WTC11 (cell line): ENCODE measurements around the gene ABR. TPM values are rescaled to one million over a fixed set of nuclear protein-coding genes. Genes with fewer than 3 reads are reported as not detected.

Source experiments
- ATAC-seq: fragments of 200-7000 bp; cut with Tn5 transposase; 2 replicates; pipeline ENCODE4 v1.10.0; 2021; ENCODE audit warnings: mild to moderate bottlenecking, moderate library complexity
- CTCF ChIA-PET: fragments of 300-600 bp; sonication (Branson Sonifier 250); formaldehyde crosslinking; loops from one replicate; lab custom pipeline; 2021; ENCODE audit warnings: antibody characterized with exemption; lab: Charles Lee
- POLR2A ChIA-PET: fragments of 350-600 bp; sonication (Branson Sonifier 250); formaldehyde crosslinking; loops from one replicate; lab custom pipeline; 2021; ENCODE audit warnings: antibody characterized with exemption; lab: Charles Lee
- DNase-seq: peaks from one replicate; pipeline ENCODE4 v3.0.0; 2021; ENCODE audit warnings: low spot score
- H3K27ac Mint-ChIP-seq: 2 replicates; pipeline ENCODE4 v1.8.0; 2021; ENCODE audit warnings: mixed read lengths
- H3K27me3 Mint-ChIP-seq: 2 replicates; pipeline ENCODE4 v1.8.0; 2021; ENCODE audit warnings: low read depth, mild to moderate bottlenecking, moderate library complexity, mixed read lengths
- H3K36me3 Mint-ChIP-seq: 2 replicates; pipeline ENCODE4 v1.8.0; 2021; ENCODE audit warnings: mixed read lengths
- H3K4me1 Mint-ChIP-seq: 2 replicates; pipeline ENCODE4 v1.8.0; 2022; ENCODE audit warnings: mixed read lengths
- H3K4me3 Mint-ChIP-seq: 2 replicates; pipeline ENCODE4 v1.8.0; 2021; ENCODE audit warnings: mild to moderate bottlenecking, moderate library complexity, mixed read lengths
- H3K9me3 Mint-ChIP-seq: 2 replicates; pipeline ENCODE4 v1.8.0; 2021; ENCODE audit warnings: mixed read lengths
- GRHL2 ChIP-seq: fragments of 250-450 bp; sonication (Bioruptor Pico); IDR thresholded peaks from 2 replicates; pipeline ENCODE4 v1.8.0; 2022; ENCODE audit warnings: mild to moderate bottlenecking, moderate library complexity; ENCODE audit not compliant: insufficient replicate concordance, severe bottlenecking
- NFE2L1 ChIP-seq: sonication (generic); formaldehyde crosslinking; IDR thresholded peaks from 2 replicates; pipeline ENCODE4 v1.8.1; 2023; ENCODE audit warnings: missing genetic modification reagents
- SMAD3 ChIP-seq: sonication (generic); formaldehyde crosslinking; IDR thresholded peaks from 2 replicates; pipeline ENCODE4 v1.8.0; 2022; ENCODE audit warnings: missing genetic modification reagents, mild to moderate bottlenecking, borderline replicate concordance
- SMAD4 ChIP-seq: sonication (generic); formaldehyde crosslinking; IDR thresholded peaks from 2 replicates; pipeline ENCODE4 v1.8.0; 2022; ENCODE audit warnings: mild to moderate bottlenecking, missing genetic modification reagents
- TP53 ChIP-seq: sonication (generic); formaldehyde crosslinking; IDR thresholded peaks from 2 replicates; pipeline ENCODE4 v1.8.1; 2023; ENCODE audit warnings: mild to moderate bottlenecking, missing genetic modification reagents
- ZBTB21 ChIP-seq: sonication (generic); formaldehyde crosslinking; IDR thresholded peaks from 2 replicates; pipeline ENCODE4 v1.8.1; 2023; ENCODE audit warnings: mild to moderate bottlenecking, missing genetic modification reagents, borderline replicate concordance
- ZNF263 ChIP-seq: sonication (generic); formaldehyde crosslinking; IDR thresholded peaks from 2 replicates; pipeline ENCODE4 v1.8.1; 2022; ENCODE audit warnings: low read depth, mild to moderate bottlenecking, moderate library complexity, missing genetic modification reagents
- ZNF671 ChIP-seq: fragments of 250-450 bp; sonication (Bioruptor Pico); IDR thresholded peaks from 2 replicates; pipeline ENCODE4 v1.8.0; 2021; ENCODE audit warnings: mild to moderate bottlenecking
- total RNA-seq: library from RNA; stranded (reverse); gene quantifications from 3 replicates; pipeline ENCODE4 v1.2.3, GENCODE V29; 2021
- TF ChIP-seq, protein P1 (sequence below): sonication (generic); formaldehyde crosslinking; IDR thresholded peaks from 2 replicates; pipeline ENCODE4 v1.8.1; 2022; ENCODE audit warnings: low read depth, missing genetic modification reagents, borderline replicate concordance
- TF ChIP-seq, protein P2 (sequence below): sonication (generic); formaldehyde crosslinking; conservative IDR thresholded peaks from 2 replicates; pipeline ENCODE4 v1.8.1; 2022; ENCODE audit warnings: mild to moderate bottlenecking, missing genetic modification reagents
- TF ChIP-seq, protein P3 (sequence below): sonication (generic); formaldehyde crosslinking; IDR thresholded peaks from 2 replicates; pipeline ENCODE4 v1.8.0; 2023; ENCODE audit warnings: missing genetic modification reagents, mild to moderate bottlenecking, borderline replicate concordance
- TF ChIP-seq, protein P4 (sequence below): sonication (generic); formaldehyde crosslinking; IDR thresholded peaks from 2 replicates; pipeline ENCODE4 v1.8.1; 2023; ENCODE audit warnings: mild to moderate bottlenecking, moderate library complexity, missing genetic modification reagents
- TF ChIP-seq, protein P5 (sequence below): sonication (generic); formaldehyde crosslinking; IDR thresholded peaks from 2 replicates; pipeline ENCODE4 v1.8.0; 2022; ENCODE audit warnings: mild to moderate bottlenecking, missing genetic modification reagents

Gene ABR
- total RNA-seq, 1 experiment from 2014 or later, result 38.0 TPM

DNA sequence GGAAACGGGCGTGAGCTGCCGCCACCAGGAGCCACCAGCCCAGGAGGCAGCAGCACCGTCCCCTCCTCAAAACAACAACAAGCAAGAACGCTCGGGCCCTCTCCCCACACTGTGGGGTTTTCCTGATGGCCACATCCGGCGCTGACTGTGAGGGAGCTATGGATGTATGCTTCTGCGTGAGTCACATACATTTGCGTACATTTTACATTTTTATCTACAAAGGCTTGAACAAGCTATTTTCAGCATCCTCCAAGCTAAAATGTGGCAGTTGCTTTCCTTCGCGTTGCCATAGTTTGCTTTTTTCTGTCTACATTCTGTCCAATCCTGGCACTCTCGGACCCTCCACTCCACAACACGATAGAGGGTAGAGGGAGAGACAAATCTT, 2.0 kb upstream of the ABR start:
- H3K4me1 Mint-ChIP-seq, result peaks cover 25% of the 10 kb centered on the region
- ChIA-PET CTCF (interaction anchor here (0.6 to 3.6 kb wide), 9 partner anchors 9 to 126 kb away, joined by 3 to 21 read pairs (median 5); no protein-coding TSS in a partner anchor), POLR2A (interaction anchor here (0.6 to 0.9 kb wide), 3 partner anchors 16 to 60 kb away, joined by 3 read pairs; no protein-coding TSS in a partner anchor)
- H3K27ac Mint-ChIP-seq, result no peak overlapping the region
- no peaks in the 10 kb centered on the region for H3K9me3 Mint-ChIP-seq
- ATAC-seq (no peak), DNase-seq (no peak)
- peaks cover 47% of the 10 kb centered on the region for H3K27me3 Mint-ChIP-seq
- no peaks in the 10 kb centered on the region for H3K36me3 Mint-ChIP-seq
- H3K4me3 Mint-ChIP-seq, result peak overlapping the region; percentile 50
- TF ChIP-seq, protein P1, sequence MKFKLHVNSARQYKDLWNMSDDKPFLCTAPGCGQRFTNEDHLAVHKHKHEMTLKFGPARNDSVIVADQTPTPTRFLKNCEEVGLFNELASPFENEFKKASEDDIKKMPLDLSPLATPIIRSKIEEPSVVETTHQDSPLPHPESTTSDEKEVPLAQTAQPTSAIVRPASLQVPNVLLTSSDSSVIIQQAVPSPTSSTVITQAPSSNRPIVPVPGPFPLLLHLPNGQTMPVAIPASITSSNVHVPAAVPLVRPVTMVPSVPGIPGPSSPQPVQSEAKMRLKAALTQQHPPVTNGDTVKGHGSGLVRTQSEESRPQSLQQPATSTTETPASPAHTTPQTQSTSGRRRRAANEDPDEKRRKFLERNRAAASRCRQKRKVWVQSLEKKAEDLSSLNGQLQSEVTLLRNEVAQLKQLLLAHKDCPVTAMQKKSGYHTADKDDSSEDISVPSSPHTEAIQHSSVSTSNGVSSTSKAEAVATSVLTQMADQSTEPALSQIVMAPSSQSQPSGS, result no peak
- TF ChIP-seq TP53 (CRISPR knock-in tag), result no peak
- no peak for TF ChIP-seq SMAD3 (CRISPR knock-in tag)
- TF ChIP-seq ZNF671 (CRISPR knock-in tag), result no peak
- TF ChIP-seq, protein P2, sequence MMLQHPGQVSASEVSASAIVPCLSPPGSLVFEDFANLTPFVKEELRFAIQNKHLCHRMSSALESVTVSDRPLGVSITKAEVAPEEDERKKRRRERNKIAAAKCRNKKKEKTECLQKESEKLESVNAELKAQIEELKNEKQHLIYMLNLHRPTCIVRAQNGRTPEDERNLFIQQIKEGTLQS (CRISPR knock-in tag), result no peak
- TF ChIP-seq NFE2L1, result no peak
- TF ChIP-seq, protein P3, sequence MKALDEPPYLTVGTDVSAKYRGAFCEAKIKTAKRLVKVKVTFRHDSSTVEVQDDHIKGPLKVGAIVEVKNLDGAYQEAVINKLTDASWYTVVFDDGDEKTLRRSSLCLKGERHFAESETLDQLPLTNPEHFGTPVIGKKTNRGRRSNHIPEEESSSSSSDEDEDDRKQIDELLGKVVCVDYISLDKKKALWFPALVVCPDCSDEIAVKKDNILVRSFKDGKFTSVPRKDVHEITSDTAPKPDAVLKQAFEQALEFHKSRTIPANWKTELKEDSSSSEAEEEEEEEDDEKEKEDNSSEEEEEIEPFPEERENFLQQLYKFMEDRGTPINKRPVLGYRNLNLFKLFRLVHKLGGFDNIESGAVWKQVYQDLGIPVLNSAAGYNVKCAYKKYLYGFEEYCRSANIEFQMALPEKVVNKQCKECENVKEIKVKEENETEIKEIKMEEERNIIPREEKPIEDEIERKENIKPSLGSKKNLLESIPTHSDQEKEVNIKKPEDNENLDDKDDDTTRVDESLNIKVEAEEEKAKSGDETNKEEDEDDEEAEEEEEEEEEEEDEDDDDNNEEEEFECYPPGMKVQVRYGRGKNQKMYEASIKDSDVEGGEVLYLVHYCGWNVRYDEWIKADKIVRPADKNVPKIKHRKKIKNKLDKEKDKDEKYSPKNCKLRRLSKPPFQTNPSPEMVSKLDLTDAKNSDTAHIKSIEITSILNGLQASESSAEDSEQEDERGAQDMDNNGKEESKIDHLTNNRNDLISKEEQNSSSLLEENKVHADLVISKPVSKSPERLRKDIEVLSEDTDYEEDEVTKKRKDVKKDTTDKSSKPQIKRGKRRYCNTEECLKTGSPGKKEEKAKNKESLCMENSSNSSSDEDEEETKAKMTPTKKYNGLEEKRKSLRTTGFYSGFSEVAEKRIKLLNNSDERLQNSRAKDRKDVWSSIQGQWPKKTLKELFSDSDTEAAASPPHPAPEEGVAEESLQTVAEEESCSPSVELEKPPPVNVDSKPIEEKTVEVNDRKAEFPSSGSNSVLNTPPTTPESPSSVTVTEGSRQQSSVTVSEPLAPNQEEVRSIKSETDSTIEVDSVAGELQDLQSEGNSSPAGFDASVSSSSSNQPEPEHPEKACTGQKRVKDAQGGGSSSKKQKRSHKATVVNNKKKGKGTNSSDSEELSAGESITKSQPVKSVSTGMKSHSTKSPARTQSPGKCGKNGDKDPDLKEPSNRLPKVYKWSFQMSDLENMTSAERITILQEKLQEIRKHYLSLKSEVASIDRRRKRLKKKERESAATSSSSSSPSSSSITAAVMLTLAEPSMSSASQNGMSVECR (CRISPR knock-in tag), result no peak
- no peak for TF ChIP-seq GRHL2 (CRISPR knock-in tag)

DNA sequence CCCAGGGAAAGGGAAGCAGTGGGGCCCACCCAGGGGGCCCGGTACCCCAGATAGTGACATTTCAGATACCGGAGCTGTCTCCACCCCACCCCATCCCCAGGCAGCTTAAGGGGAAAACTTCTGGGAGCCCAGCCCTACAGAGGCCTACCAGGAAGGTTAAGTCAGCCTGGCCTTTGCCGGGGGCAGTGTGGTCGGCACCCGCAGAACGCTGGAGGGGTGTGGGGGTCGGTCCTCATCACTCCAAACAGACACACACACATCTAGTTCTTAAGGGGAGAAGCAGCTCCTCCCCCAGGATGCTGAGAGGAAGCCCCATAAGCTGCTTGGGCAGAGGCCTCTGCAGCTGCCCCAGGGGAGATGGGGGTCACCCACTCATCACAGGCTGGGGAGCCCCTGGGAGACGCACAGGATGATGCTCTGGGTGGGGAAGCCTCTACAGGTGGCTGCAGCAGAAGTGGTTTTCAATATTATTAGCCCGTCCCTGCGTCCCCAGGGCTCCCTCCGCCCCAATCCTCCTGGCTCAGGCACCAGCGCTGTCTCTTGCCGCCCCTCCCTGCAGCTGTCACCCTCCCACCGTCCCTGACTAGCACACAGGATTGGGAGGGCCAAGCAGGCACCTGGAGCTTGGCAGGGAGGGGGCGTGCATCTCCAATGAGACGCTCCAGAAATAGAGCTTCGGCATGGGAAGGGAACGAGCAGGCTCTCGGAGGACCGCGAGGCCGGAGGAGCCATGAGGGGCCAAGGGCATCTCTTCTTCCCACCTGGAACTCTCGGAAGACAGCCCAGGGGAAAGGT, 1.4 kb upstream of the ABR start:
- no peak overlapping the region for H3K27ac Mint-ChIP-seq
- H3K36me3 Mint-ChIP-seq, result no peaks in the 10 kb centered on the region
- H3K4me1 Mint-ChIP-seq, result peaks cover 20% of the 10 kb centered on the region
- peaks cover 43% of the 10 kb centered on the region for H3K27me3 Mint-ChIP-seq
- ATAC-seq (peak; percentile 66), DNase-seq (peak; percentile 66)
- ChIA-PET POLR2A (interaction anchor here (0.6 to 0.9 kb wide), 3 partner anchors 17 to 27 kb away, joined by 3 read pairs; no protein-coding TSS in a partner anchor), CTCF (interaction anchor here (0.9 to 3.6 kb wide), 8 partner anchors 10 to 125 kb away, joined by 3 to 21 read pairs (median 6); no protein-coding TSS in a partner anchor)
- TF ChIP-seq ZNF263 (CRISPR knock-in tag) (no peak), ZBTB21 (no peak), SMAD4 (CRISPR knock-in tag) (no peak)
- TF ChIP-seq, protein P4, sequence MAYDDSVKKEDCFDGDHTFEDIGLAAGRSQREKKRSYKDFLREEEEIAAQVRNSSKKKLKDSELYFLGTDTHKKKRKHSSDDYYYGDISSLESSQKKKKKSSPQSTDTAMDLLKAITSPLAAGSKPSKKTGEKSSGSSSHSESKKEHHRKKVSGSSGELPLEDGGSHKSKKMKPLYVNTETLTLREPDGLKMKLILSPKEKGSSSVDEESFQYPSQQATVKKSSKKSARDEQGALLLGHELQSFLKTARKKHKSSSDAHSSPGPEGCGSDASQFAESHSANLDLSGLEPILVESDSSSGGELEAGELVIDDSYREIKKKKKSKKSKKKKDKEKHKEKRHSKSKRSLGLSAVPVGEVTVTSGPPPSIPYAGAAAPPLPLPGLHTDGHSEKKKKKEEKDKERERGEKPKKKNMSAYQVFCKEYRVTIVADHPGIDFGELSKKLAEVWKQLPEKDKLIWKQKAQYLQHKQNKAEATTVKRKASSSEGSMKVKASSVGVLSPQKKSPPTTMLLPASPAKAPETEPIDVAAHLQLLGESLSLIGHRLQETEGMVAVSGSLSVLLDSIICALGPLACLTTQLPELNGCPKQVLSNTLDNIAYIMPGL, result no peak
- TF ChIP-seq, protein P5, sequence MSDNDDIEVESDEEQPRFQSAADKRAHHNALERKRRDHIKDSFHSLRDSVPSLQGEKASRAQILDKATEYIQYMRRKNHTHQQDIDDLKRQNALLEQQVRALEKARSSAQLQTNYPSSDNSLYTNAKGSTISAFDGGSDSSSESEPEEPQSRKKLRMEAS, result peak; percentile 55; the same call in 1 of the 2 replicates
- H3K4me3 Mint-ChIP-seq, result peak overlapping the region; percentile 50
- no peaks in the 10 kb centered on the region for H3K9me3 Mint-ChIP-seq
